ENCODE measurements around the gene PDCD1LG2. TPM values are rescaled to one million over a fixed set of nuclear protein-coding genes. Genes with fewer than 3 reads are reported as not detected.
A peak's percentile ranks its signal among the peaks of the same experiment; 100 is the strongest.

PDCD1LG2 gene
- total RNA-seq, 1 donor from 2014 or later: 2.8 TPM

DNA sequence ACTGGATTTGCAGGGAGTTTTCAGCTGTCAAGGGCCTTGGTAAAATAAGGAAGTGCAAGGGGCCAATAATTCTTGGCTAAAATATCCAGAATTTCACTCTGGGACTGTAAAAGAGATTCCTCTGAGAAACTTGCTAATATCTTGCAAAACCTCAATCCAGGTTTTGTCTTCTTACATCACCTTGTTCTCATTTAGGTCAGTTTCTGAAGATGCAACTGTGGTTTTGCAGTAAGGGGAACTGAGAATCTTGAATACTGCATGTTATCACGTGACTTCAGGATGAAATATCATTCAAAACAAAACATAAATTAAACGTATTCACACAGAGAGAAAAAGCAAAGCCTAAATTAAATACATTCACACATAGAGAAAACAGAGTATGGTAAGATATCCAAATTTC, 83.6 kb downstream of the PDCD1LG2 start:
- TF ChIP-seq, protein P1, sequence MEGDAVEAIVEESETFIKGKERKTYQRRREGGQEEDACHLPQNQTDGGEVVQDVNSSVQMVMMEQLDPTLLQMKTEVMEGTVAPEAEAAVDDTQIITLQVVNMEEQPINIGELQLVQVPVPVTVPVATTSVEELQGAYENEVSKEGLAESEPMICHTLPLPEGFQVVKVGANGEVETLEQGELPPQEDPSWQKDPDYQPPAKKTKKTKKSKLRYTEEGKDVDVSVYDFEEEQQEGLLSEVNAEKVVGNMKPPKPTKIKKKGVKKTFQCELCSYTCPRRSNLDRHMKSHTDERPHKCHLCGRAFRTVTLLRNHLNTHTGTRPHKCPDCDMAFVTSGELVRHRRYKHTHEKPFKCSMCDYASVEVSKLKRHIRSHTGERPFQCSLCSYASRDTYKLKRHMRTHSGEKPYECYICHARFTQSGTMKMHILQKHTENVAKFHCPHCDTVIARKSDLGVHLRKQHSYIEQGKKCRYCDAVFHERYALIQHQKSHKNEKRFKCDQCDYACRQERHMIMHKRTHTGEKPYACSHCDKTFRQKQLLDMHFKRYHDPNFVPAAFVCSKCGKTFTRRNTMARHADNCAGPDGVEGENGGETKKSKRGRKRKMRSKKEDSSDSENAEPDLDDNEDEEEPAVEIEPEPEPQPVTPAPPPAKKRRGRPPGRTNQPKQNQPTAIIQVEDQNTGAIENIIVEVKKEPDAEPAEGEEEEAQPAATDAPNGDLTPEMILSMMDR (IDR thresholded peaks at IDR 0.05): no peak
- Mint-ChIP-seq H3K27me3 (no peaks in the 10 kb centered on the region), H3K36me3 (ENCODE audit: low read depth) (no peaks in the 10 kb centered on the region), H3K27ac (peak overlapping the region; percentile 98), H3K4me3 (peak overlapping the region; percentile 70), H3K9me3 (no peaks in the 10 kb centered on the region), H3K4me1 (peaks cover 94% of the 10 kb centered on the region)
- intact Hi-C loops (cut with micrococcal nuclease): loop anchor here (1.0 to 10.0 kb wide), 5 partner anchors 23 to 259 kb away; partner anchors contain the start of gene RLN1
- DNase-seq: no peak
- ChIA-PET CTCF (interaction anchor here (1.5 kb wide), 1 partner anchor 143 kb away, joined by 5 read pairs; the partner anchor contains the start of gene CD274), POLR2A (interaction anchor here (0.7 to 6.2 kb wide), 5 partner anchors 9 to 853 kb away, joined by 3 to 100 read pairs (median 79); partner anchors contain the start of genes AK3, CD274, PLGRKT and RIC1)
- ATAC-seq (ENCODE audit: low read depth): peak; percentile 32

DNA sequence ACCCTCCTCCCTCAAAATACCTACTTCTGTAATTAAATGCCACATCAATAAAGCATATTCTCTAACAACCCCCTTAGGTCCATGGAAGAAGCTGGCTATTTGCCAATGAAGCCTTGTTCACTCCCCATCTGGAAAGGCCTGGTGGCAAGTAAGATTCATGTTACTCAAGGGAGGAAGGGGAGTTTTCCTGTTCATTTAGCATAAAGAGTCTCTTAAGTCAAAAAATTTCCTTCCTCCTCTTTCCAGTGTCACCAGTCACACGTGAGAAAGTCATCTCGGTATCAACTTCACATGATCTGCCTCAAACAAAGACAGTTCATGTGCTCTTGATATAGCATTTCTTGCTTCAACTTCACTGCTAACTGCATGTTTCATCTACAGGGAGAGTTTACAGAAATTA, 85.8 kb downstream of the PDCD1LG2 start:
- H3K9me3 Mint-ChIP-seq: no peaks in the 10 kb centered on the region
- DNase-seq (no peak), ATAC-seq (ENCODE audit: low read depth) (no peak)
- H3K27ac Mint-ChIP-seq: peak overlapping the region; percentile 98
- no peaks in the 10 kb centered on the region for H3K36me3 Mint-ChIP-seq (ENCODE audit: low read depth)
- H3K4me3 Mint-ChIP-seq: peak overlapping the region; percentile 48
- TF ChIP-seq, protein P1 (IDR thresholded peaks at IDR 0.05): no peak
- peaks cover 87% of the 10 kb centered on the region for H3K4me1 Mint-ChIP-seq
- CTCF ChIA-PET: interaction anchor here (1.0 to 2.8 kb wide), 6 partner anchors 10 to 410 kb away, joined by 3 to 19 read pairs (median 5); partner anchors contain the start of genes CD274 and PDCD1LG2
- POLR2A ChIA-PET: interaction anchor here (0.9 to 6.2 kb wide), 7 partner anchors 11 to 1161 kb away, joined by 3 to 100 read pairs (median 26); partner anchors contain the start of genes CD274, INSL6, PLGRKT and RIC1
- H3K27me3 Mint-ChIP-seq: no peaks in the 10 kb centered on the region
- intact Hi-C loops (cut with micrococcal nuclease): loop anchor here (5.0 to 10.0 kb wide), 2 partner anchors 261 to 524 kb away; partner anchors contain the start of gene RLN1

DNA sequence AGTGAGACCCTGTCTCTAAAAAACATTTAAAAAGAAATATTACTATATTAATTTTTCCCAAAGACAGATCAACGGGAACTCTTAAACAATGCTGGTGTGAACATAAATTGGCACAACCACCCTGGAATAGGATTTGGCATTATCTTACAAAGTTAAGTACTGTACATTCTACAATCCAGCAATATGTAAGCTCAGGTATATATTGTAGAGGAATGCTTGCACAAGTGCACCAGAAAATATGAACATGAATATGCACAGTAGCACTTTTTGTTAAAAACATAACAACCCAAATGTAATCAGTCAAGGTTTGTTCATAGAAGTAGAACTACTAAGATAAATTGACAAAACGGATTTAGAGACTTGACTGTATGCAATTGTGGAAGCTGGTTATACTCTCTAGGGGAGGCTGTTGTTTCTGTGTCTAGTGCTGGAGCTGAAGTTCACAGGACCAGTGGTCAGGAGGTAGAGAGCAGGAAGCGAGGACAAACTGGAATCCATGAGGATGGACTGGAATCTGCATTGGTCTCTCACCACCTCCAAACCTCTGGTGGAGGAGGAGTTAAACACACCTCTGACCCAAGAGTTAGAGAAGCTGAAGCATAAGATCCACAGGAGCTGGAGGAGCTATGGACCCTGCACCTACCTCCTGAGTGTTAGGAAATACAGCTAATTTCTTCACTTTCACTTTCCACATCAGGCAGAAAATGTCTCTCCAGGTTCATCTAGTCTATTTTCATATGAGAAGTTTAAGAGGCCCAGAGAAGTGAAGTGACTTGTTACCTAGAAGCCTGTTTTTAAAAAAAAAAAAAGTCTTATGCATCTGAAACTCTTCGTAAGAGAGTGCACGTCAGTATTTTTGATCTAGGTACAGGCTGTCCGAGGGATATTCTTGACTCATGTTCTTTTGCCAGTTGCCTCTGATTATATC, 98.2 kb downstream of the PDCD1LG2 start:
- no peak for DNase-seq
- no peaks in the 10 kb centered on the region for H3K9me3 Mint-ChIP-seq
- intact Hi-C loops (cut with micrococcal nuclease): loop anchor here (1.0 kb wide), 1 partner anchor 9 kb away; no protein-coding TSS in a partner anchor

DNA sequence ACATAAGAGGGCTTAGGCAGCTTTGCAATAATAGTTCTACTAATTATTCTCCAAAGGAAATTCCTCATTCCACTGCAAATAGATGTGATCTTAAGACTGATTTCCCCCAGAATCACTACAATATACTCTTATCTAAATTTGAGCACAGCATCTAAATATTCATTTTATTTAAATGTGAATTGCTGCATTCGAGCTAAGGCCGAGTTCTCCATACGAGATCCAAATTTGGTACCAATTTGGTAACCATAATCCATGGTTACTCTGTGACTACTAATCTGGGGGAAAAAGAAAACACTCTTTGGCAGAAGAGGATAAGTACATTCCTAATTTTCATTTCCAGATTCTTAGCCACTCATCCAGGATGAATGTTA, 98.9 kb downstream of the PDCD1LG2 start:
- Mint-ChIP-seq H3K4me1 (peaks cover 30% of the 10 kb centered on the region), H3K27me3 (no peaks in the 10 kb centered on the region), H3K36me3 (ENCODE audit: low read depth) (peaks cover 2% of the 10 kb centered on the region), H3K4me3 (peak overlapping the region; percentile 80), H3K9me3 (no peaks in the 10 kb centered on the region), H3K27ac (peak overlapping the region; percentile 85)
- ChIA-PET CTCF (interaction anchor here (1.0 to 2.3 kb wide), 3 partner anchors 8 to 423 kb away, joined by 3 to 10 read pairs (median 6); partner anchors contain the start of gene RIC1), POLR2A (interaction anchor here (0.9 to 5.9 kb wide), 10 partner anchors 9 to 624 kb away, joined by 3 to 77 read pairs (median 6); partner anchors contain the start of genes CD274, JAK2, PLGRKT and RIC1)
- DNase-seq (no peak), ATAC-seq (ENCODE audit: low read depth) (no peak)
- TF ChIP-seq, protein P1 (IDR thresholded peaks at IDR 0.05): no peak
- intact Hi-C loops (cut with micrococcal nuclease): no loop called here

More for the DNA sequence above, 98.2 kb downstream of the PDCD1LG2 start:
- POLR2A ChIA-PET: interaction anchor here (0.7 to 5.9 kb wide), 12 partner anchors 8 to 697 kb away, joined by 3 to 77 read pairs (median 5); partner anchors contain the start of genes CD274, JAK2, PLGRKT and RIC1
- peaks cover 2% of the 10 kb centered on the region for H3K36me3 Mint-ChIP-seq (ENCODE audit: low read depth)
- ATAC-seq (ENCODE audit: low read depth): peak; percentile 78
- H3K27ac Mint-ChIP-seq: peak overlapping the region; percentile 85
- peaks cover 30% of the 10 kb centered on the region for H3K4me1 Mint-ChIP-seq
- TF ChIP-seq, protein P1 (IDR thresholded peaks at IDR 0.05): no peak
- CTCF ChIA-PET: interaction anchor here (1.0 to 2.3 kb wide), 3 partner anchors 8 to 422 kb away, joined by 3 to 10 read pairs (median 6); partner anchors contain the start of gene RIC1
- no peaks in the 10 kb centered on the region for H3K27me3 Mint-ChIP-seq
- H3K4me3 Mint-ChIP-seq: peak overlapping the region; percentile 80

Data from activated B cell treated with CpG ODN at 0.5 μM for 24 hours (primary cell).